Measurements from ENCODE around the gene CSNK1A1.
"Not testable (repeated sequence)": the region's sequence is repeated elsewhere in the genome, so short reads cannot be mapped to it uniquely, and the experiment has no call there.

CSNK1A1 gene

DNA sequence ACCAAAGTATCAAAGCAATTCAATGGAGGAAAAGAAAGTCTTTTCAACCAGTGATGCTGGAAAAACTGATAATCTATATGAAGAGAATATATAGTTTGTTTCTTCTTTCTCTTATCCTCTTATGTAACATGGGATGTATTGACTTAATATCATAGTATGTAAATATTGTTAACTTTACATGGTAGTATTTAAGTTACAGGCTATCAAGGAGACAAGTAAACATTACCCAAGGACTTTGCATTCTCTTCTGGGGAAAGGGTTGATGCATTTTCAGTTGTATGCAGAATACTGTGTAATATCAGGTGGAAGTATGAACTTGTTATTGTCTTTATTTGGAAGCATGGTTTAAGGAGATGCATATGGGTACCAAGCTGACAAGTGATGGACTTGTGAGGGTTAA lies 20.9 kb upstream of the CSNK1A1 start:
- no peak for DNase-seq

- DNase-seq = no peak
Observed at GRCh38 chr5:149567226-149567625, 16.0 kb upstream of the CSNK1A1 start.

DNA sequence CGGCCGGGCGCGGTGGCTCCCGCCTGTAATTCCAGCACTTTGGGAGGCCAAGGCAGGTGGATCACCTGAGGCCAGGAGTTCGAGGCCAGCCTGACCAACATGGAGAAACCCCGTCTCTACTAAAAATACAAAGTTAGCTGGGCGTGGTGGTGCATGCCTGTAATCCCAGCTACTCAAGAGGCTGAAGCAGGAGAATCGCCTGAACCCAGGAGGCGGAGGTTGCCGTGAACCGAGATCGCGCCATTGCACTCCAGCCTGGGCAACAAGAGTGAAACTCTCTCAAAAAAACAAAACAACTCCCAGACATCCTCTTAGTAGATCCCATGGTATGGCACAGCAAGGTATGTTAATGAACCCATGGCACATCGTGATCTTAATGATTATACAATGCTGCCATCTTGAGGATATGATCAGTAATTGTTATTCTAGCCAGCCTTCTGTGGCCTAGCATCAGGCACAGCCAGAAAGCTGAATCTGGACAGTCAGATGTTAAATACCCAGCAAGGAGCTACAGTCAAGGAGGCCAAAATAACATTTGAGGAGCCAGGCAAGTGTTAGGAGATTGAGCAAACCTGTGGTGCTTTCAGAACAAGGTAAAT lies 13.4 kb upstream of the CSNK1A1 start:
- DNase-seq = peak; percentile 59

DNA sequence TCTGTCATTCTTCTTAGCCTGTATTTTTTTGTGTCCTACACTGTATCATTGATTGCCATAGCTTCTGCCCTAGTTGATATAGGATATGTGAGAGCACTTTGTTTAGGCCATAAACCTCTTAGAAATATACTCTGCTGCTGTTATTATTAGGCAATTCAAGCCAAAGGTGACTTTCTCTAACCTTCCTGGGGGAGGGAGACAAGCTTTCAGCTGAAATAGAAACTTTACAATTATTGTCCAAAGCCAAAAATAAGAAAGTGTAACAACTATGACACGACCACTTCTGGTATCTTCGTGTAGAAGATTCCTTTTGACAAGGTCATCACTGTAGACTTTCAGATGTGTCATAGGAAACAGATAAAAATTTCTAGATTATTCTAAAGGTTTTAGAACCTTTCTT lies 12.2 kb upstream of the CSNK1A1 start:
- no peak for DNase-seq

DNA sequence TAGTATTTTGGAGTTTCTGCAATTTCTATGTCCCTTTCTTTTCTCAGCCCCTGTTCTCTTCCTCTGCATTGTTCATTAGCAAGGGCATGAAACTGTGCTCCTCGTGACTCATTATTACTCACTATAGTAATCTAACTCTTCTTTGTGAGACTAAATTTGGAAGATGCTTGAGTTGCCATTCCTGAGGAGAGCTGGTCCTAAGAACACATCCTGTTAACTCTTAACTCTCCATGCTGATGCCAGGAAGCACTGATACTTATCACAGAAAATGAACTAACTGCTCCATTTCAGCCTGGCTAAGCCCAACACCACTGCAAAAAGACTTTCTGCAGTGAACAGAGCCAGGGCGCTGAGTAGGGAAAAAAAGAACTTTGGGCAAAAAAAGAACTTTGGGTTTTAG lies 10.6 kb upstream of the CSNK1A1 start:
- no peak for DNase-seq

GRCh38 chr5:149559706-149560105 lies 8.5 kb upstream of the CSNK1A1 start:
- DNase-seq = no peak

DNA sequence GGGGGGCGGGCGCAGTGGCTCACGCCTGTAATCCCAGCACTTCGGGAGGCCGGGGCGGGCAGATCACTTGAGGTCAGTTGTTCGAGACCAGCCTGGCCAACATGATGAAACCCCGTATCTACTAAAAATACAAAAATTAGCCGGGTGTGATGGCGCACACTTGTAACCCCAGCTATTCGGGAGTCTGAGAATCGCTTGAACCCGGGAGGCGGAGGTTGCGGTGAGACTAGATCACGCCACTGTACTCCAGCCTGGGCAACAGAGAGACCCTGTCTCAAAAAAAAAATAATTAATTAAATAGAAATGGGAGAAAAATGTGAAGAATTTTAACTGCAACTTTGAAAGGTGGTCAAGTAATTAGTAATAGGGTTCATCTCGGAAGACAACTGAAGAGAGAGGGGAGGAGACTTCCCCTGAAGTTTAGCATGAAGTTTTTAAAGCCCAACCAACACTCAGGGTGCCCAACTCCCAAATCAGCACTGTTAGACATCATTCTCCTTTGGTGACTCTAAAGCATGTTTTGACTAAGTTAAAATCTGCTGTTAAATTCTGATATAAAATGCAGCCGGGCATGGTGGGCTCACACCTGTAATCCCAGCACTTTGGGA lies 1.4 kb upstream of the CSNK1A1 start:
- DNase-seq = no peak

DNA sequence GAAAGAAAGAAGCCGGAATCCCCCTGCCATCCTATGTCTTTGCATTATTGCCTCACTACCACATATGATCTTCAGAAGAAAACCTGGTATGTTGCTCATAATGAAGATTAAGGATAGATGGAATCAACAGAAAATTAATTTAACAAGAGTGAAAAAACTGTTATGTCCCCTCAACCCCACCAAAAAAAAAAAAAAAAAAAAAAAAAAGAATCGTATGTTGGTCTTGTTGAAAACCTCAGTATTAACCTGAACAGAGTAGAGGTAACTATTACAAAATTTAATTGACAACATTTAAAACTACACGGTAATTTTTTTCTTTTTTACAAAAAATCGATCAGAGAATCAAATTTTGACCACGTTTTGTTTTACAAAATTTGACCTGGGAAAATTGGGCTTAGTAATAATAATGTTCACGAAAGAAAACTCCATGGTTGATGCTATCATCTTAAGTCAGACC lies 827 bp upstream of the CSNK1A1 start:
- DNase-seq = no peak

DNA sequence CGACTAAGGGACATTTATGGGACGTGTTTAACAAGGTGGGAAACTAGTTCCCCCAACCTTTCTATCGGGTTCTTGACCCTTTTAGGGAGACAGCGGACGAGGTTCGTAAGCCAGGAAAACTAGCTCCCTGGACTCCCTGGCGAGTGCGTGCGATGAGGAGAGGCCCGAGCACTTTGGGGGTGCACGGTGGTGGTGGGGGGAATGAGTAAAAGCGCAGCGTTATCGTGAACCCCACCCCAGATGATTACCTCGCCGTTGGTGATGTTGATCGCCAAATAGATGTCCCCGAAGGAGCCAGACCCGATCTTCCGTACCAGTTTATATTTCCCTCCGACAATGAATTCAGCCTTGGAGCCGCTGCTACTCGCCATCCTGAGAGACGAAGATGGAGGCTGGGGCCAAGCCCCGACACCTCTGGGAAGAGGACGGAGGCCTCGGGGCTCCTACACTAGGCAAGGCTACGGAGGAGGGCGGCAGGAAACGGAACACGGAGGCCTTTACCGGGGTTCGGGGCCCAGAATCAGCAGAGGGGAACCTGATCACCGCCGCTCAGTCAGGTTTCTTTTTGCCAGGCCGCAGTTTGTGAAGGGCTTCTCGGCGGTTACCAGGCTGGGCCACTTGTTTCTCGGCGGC lies 529 bp downstream of the CSNK1A1 start:
- no peak for DNase-seq

GRCh38 chr5:149550268-149550583 lies 1.0 kb downstream of the CSNK1A1 start:
- no peak for DNase-seq

GRCh38 chr5:149549461-149550267 lies 1.6 kb downstream of the CSNK1A1 start:
- DNase-seq = peak; percentile 20

DNA sequence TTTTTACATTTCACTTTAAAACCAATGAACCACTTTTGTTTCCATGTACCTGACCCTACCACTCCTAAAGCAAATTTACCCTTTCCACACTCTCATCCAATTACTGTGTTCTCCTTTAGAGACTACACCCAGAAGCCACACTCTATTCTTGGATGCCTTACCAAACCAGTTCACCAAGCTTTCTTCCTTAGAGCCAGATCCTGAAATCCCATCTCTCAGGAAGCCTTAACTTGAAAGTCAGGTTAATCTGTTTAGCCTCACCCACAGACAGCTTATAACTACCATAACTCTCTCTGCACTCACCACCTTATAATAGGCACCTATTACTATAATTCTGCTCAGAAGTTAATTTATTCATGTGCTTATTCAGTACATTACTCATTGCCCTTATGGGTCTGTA lies 4.3 kb downstream of the CSNK1A1 start:
- DNase-seq = peak; percentile 16

- DNase-seq = no peak
Observed at GRCh38 chr5:149545327-149545726, 5.9 kb downstream of the CSNK1A1 start.

- no peak for DNase-seq
Observed at GRCh38 chr5:149544028-149544420, 7.2 kb downstream of the CSNK1A1 start.

- DNase-seq = no peak
Observed at GRCh38 chr5:149543361-149544027, 7.7 kb downstream of the CSNK1A1 start.

- DNase-seq = no peak
Observed at GRCh38 chr5:149541893-149542292, 9.3 kb downstream of the CSNK1A1 start.

GRCh38 chr5:149540089-149540488 lies 11.2 kb downstream of the CSNK1A1 start:
- DNase-seq = no peak

DNA sequence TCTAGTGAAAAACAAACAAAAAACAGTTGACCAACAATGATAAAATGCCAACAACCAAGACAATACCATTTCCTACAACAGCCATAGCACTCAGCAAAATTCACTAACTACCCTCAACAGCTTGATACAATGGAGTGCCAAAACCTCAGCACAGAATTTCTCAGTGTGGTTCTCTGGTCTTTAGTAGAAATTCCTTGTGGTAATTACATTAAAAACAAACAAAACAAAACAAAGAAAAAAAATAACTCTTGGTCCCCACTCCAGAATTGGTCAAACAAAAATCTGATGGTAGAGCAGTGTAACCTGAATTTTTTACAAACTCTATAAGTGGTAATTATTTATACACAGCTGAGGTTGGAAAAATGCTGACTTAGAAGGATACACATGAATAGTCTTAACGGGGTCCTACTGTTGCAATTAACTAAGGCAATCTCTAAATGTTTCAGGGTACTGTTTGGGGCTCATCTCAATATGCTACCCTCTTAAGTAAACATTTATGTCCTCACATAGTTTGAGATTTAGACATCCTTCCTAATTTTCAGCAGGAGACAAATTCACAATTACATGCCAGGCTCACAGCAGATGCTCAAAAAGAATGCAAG lies 13.8 kb downstream of the CSNK1A1 start:
- no peak for DNase-seq

GRCh38 chr5:149535787-149536186 lies 15.5 kb downstream of the CSNK1A1 start:
- DNase-seq = not testable (repeated sequence)

DNA sequence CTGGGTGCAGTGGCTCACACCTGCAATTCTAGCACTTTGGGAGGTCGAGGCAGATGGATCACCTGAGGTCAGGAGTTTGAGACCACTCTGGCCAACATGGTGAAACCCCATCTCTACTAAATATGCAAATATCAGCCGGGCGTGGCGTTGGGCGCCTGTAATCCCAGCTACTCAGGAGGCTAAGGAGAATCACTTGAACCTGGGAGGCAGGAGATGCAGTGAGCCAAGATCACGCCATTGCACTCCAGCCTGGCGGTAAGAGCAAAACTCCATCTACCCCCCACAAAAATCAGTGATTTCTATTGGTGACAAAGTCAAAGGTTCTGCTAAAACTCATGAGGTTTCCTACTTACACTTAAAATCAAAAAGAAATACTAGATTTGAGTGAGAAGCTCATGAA lies 18.8 kb downstream of the CSNK1A1 start:
- no peak for DNase-seq

GRCh38 chr5:149529463-149529862 lies 21.8 kb downstream of the CSNK1A1 start:
- no peak for DNase-seq

DNA sequence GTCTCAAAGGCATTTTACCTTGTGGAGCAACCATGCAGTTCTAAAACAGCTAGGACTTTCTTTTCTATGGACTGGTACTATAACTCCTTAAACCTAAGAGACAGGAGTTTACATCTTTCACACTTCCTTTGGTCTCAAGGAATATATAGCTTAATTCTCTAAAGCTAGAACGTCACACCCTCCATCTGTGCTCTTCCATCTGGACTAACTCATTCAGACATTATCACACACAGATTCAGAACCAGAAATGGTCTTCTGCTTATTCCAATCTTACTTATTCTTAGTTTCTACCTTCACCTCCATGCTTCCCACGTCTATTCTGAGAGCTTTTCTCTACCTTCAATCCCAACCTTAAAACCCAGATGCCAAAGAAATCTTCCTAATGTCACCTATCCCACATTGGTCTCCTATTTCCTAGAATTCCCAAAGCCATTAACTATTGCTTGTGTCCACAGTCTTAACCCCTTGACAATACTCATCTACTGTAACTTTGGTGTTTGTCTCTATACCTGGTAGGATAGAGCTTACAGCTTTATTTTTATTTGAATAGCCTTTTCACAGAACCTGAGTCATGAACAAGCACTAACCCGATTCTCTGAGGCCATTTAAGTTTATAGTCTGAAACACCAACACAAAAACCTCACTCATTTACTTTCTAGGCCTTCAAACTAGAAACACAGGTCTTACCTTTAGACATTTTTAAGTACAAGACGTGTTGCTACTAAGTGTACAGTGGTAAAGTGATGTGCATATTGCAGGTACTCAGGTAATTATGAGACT lies 22.8 kb downstream of the CSNK1A1 start:
- DNase-seq = no peak

All from NCI-H748 treated with DMSO at 0.1 percent for 48 hours (cell line).